VCaP (cell line): ENCODE results near the gene TMEM120A.

Experiments
- H3K27ac ChIP-seq: fragments of 450-650 bp; 2 replicates; pipeline ENCODE4 v1.5.1; 2017
- TF ChIP-seq, protein P1 (sequence below): fragments of 450-650 bp; conservative IDR thresholded peaks from 2 replicates; pipeline ENCODE4 v1.5.1; 2017; ENCODE audit warnings: mild to moderate bottlenecking, moderate library complexity

The TMEM120A gene

DNA sequence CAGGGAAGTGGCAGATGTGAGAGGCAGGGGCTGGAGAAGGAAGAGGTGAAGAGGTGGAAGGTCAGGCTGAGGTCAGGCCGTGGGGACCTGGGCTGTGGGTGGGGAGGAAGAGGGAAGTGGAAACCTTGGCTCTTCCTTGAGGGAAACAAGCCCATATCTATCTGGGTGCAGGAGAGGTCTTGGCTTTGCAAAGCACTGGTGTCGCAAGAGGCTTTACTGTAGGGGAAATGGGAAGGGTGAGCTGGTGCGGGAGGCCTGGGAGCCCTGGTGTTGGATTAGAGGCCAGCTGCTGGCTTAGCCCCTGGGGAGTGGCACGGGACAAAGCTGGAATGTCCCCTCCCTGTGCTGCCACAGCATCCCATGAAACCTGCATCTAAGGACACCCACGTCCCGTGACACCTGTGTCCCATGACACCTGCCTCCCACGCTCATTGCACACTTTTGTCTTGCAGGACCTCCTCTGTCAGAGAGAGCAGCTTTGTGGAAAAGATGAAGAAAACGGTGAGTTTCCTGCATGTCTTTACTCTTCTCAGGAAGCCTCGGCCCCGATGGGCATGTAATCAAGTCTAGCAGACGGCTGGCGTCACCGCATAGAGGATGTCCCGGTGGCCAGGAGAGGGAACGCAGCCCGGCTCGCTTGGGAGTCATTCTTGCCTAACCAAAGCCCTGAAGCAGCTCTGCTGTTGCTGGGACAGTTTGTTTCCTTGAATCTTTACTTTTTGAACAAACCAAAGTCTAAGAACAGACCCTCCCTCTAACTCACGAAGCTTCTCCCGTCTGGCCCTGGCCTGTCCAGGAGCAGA is 22.2 kb downstream of the TMEM120A start:
- TF ChIP-seq, protein P1, sequence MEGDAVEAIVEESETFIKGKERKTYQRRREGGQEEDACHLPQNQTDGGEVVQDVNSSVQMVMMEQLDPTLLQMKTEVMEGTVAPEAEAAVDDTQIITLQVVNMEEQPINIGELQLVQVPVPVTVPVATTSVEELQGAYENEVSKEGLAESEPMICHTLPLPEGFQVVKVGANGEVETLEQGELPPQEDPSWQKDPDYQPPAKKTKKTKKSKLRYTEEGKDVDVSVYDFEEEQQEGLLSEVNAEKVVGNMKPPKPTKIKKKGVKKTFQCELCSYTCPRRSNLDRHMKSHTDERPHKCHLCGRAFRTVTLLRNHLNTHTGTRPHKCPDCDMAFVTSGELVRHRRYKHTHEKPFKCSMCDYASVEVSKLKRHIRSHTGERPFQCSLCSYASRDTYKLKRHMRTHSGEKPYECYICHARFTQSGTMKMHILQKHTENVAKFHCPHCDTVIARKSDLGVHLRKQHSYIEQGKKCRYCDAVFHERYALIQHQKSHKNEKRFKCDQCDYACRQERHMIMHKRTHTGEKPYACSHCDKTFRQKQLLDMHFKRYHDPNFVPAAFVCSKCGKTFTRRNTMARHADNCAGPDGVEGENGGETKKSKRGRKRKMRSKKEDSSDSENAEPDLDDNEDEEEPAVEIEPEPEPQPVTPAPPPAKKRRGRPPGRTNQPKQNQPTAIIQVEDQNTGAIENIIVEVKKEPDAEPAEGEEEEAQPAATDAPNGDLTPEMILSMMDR, result peak; percentile 50
- no peak overlapping the region for H3K27ac ChIP-seq

DNA sequence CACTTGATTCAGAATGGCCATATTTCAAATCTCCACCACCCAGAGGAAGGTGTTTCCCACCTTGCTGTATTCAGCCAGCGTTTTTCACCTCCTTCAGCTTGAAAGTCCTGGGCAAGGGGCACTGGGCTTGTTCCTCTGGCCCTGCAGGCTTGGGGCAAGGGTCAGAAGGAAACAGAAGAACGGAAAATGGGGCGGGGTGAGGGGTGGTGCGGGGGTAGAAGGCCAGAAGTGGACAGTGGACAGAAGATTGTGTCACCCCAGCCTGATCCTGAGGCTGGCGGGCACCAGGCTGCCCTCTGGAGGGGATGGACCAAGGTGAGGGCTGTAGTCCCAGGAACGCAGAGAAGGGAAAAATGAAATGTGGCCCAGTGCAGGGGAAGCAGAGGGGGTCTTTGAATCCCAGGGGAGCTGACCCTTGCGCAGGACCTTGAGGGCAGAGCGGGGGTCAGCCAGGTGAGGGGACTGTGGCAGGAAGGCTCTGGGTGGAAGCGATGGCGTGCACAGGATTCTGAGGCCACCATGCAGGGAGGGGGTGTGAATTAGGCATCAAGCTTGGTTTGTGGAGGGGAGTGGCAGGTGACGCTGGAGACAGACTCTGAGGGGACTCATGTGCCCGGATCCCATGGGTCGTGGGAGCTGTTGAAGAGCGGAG is 23.0 kb downstream of the TMEM120A start:
- TF ChIP-seq, protein P1, result no peak
- H3K27ac ChIP-seq, result no peak overlapping the region

DNA sequence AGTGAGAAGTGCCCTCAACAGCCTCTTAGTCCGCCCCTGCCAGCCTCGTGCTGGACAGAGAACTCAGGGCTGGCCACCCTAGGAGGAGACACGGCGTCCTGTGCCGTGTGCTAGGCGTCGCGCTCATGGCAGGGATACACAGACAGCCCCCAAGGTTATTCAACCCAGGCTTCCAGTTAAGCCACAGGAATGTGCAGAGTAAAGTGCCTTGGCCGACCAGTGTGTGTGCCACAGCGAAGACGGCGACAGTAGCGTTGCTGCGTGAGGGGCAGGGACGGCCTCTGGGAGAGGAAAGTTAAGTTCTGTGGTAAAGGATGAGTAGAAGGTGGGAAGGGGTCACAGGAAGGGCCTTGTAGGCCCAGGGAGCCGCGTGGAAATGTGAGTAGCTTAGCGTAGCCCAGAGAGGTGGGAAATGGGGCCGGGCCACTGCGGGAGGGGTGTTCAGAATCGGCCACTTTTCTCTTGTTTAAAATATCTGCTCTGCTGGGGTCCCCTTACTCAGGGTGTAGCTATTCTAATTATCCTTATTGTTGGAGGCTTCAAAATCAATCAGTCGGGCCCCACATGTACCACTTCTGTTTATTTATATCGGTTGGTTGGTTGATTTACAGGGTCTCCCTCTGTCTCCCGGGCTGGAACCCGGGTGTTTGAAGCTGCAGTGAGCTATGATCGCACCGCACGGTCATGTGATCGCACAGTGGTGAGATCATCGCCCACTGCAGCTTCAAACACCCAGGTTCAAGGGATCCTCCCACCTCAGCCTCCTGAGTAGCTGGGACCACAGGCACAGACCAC is 24.5 kb downstream of the TMEM120A start:
- TF ChIP-seq, protein P1, result no peak
- H3K27ac ChIP-seq, result no peak overlapping the region

DNA sequence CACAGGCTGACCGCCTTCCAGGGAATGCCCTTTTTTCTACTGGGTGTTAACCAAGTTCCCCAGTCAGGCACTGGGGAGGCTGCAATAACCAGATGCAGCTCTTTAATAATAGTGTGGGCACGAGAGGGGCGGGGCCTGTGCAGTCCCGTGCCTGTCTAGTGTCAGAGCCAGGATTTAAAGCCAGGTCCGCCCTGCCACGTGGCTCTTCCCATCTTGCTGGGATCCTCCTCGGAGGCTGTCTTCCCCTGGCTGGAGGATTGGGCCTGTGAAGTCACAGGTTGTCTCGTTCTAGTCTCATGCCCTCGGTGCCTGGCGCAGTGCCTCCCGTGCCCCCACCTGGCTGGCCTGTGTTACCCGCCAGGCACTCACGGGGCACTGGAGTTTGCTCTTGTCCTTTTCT is 25.2 kb downstream of the TMEM120A start:
- TF ChIP-seq, protein P1, result no peak
- no peak overlapping the region for H3K27ac ChIP-seq

DNA sequence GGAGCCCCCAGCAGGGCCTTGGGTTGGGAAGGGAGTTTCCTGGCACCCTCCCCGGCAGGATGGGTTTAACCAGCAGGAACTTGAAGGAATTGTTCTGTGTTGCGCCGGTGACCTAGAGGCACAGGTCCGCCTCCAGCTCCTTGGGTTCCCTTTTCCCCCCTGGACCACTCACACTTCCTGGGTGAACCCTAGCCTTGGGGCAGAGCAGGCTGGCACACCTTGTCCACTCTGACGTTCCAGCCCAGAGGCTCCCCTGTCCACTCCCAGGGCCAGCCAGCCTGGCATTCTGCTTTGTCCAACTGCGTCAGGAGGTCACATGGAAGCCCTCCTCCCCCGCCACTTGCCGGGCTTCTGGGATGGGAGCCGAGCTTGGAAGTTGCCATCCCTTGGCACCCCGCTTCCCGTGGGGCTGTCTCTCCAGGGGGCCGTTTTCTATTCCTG is 25.8 kb downstream of the TMEM120A start:
- TF ChIP-seq, protein P1, result no peak
- H3K27ac ChIP-seq, result no peak overlapping the region

DNA sequence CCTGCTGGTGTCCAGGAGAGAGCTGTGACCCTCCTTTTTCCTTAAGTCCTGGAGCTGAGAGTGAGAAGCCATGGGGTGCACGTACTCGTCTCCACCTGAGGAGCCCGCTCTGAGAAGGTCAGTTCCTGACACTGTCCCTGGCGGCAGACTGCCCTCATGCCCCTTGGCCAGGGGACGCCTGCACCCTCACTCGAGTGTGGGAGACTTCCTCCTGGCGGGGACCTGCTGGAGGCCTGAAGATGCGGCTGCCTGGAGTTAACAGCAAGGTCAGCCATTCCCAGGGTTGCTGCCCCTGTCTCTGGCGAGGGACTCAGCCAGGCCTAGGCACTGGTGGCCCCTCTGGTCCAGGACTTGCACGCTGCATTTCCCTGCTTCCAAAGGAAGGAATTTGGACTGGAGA is 26.4 kb downstream of the TMEM120A start:
- no peak overlapping the region for H3K27ac ChIP-seq
- TF ChIP-seq, protein P1, result no peak

DNA sequence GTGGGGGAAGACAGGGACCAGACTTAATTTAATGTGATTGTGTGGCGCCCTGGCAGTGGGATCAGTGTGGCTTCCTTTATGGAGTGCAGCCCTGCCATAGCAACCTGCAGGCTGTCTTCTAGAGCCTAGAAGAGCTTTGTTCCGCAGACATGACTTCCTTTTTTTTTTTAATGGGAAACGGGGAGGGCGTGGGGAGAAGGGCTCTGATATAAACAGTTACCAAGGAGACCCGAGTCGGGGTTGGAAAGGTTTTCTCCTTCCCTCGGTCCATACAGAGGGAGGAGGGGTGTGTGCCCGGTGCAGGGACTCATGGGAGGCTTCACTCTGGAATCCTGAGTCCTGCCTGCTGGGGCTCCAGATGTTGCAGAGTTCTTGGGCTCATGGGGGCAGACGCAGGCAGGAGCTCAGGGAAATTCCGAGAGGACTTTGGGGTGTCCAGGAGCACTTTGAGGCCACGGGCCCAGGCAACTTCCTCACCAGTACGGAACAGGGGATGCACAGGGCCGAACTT is 26.9 kb downstream of the TMEM120A start:
- TF ChIP-seq, protein P1, result no peak
- no peak overlapping the region for H3K27ac ChIP-seq
